Smooth muscle cell (in vitro differentiated cells): ENCODE results near the gene DEFB118. TPM values are rescaled to one million over a fixed set of nuclear protein-coding genes. Genes with fewer than 3 reads are reported as not detected.

Experiments
- DNase-seq: peaks from one replicate; lab custom pipeline; 2025; ENCODE audit not compliant: unreplicated experiment; lab: John Stamatoyannopoulos, UW
- H2AFZ ChIP-seq: fragments of 200-600 bp; sonication (generic); 2 replicates; pipeline ENCODE4 v1.6.0; 2016; ENCODE audit warnings: antibody characterized with exemption, low read depth, mild to moderate bottlenecking
- H3F3A ChIP-seq: fragments of 200-600 bp; sonication (generic); 2 replicates; pipeline ENCODE4 v1.6.0; 2017; ENCODE audit warnings: antibody characterized with exemption, low read depth
- H3K27ac ChIP-seq: fragments of 200-600 bp; sonication (generic); 2 replicates; pipeline ENCODE4 v1.5.1; 2016; ENCODE audit warnings: low read depth, mild to moderate bottlenecking
- H3K27me3 ChIP-seq: fragments of 200-600 bp; sonication (generic); 2 replicates; pipeline ENCODE4 v1.6.1; 2016; ENCODE audit warnings: low read depth, mild to moderate bottlenecking
- H3K36me3 ChIP-seq: fragments of 200-600 bp; sonication (generic); 2 replicates; pipeline ENCODE4 v1.5.1; 2016; ENCODE audit warnings: low read depth
- H3K4me1 ChIP-seq: fragments of 200-600 bp; sonication (generic); 2 replicates; pipeline ENCODE4 v1.5.1; 2016; ENCODE audit warnings: low read depth
- H3K4me2 ChIP-seq: fragments of 200-600 bp; sonication (generic); 2 replicates; pipeline ENCODE4 v1.6.0; 2016; ENCODE audit warnings: mild to moderate bottlenecking
- H3K4me3 ChIP-seq: fragments of 200-600 bp; sonication (generic); 2 replicates; pipeline ENCODE4 v1.5.1; 2016; ENCODE audit warnings: mild to moderate bottlenecking
- H3K79me2 ChIP-seq: fragments of 200-600 bp; sonication (generic); 2 replicates; pipeline ENCODE4 v1.6.0; 2016; ENCODE audit warnings: low read depth, mild to moderate bottlenecking
- H3K9ac ChIP-seq: fragments of 200-600 bp; sonication (generic); 2 replicates; pipeline ENCODE4 v1.6.0; 2016; ENCODE audit warnings: low read depth
- H3K9me3 ChIP-seq: fragments of 200-600 bp; sonication (generic); replicated peaks from 2 replicates; pipeline ENCODE4 v1.5.1; 2016; ENCODE audit warnings: low read depth
- H4K20me1 ChIP-seq: fragments of 200-600 bp; sonication (generic); 2 replicates; pipeline ENCODE4 v1.6.0; 2016; ENCODE audit warnings: low read depth
- CTCF ChIP-seq: fragments of 200-600 bp; sonication (generic); IDR thresholded peaks from 2 replicates; pipeline ENCODE4 v1.5.1; 2017; ENCODE audit warnings: borderline replicate concordance, mild to moderate bottlenecking, antibody characterized with exemption; ENCODE audit not compliant: insufficient read depth, poor library complexity, severe bottlenecking
- WGBS: methylation state at CpG from one replicate; pipeline ENCODE4 v1.1.7; 2016; ENCODE audit warnings: low lambda C conversion rate; 5-methylcytosine and 5-hydroxymethylcytosine counted together
- polyA plus RNA-seq: library from polyadenylated mRNA; unstranded; fragments of >200 nt; fragmentation: Nextera tagmentation; extraction: Ambion mirVana; gene quantifications from 2 replicates; pipeline ENCODE4 v1.2.1, GENCODE V29; 2016
- total RNA-seq: library from RNA; depleted of rRNA; stranded (reverse); fragments of >200 nt; gene quantifications from 2 replicates; pipeline ENCODE4 v1.2.3, GENCODE V29; 2014

The DEFB118 gene, protein sequence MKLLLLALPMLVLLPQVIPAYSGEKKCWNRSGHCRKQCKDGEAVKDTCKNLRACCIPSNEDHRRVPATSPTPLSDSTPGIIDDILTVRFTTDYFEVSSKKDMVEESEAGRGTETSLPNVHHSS
- total RNA-seq = not detected in 2 replicates
- not detected in 2 replicates for polyA plus RNA-seq

DNA sequence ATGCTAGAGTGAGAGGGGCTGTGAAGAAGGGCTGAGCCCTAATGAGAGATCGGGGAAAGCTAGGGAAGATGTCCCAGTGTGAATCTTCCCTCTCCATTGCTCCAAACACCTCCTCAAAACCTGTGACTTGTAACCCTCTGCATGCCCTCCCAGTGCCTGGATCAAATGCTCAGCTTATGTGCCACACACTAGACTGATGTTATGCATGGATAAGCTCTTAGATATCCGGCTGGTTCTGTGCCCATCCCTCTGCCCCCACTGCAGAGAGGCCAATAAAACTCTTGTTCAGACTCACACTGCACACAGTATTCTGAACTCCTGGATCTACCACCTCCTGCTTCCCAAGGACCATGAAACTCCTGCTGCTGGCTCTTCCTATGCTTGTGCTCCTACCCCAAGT lies at the start of gene DEFB118:
TSS of gene DEFB118 (plus strand) at position 301 of the 400 bp plus-strand sequence. CDS start at position 351, 50 bp downstream.
- H3K9ac ChIP-seq = no peak within 1 kb of the TSS
- TF ChIP-seq CTCF = no peak
- H3K9me3 ChIP-seq = peaks cover 13% of the 10 kb centered on the region
- no peak within 1 kb of the TSS for H3K4me3 ChIP-seq
- H3K4me2 ChIP-seq = no peak within 1 kb of the TSS
- WGBS = 67% methylated on average over 2 of the region's 2 CpGs
- no peaks in the 10 kb centered on the region for H4K20me1 ChIP-seq
- no peak within 1 kb of the TSS for H2AFZ ChIP-seq
- H3K27me3 ChIP-seq = no peaks in the 10 kb centered on the region
- no peak for DNase-seq
- no peaks in the 10 kb centered on the region for H3K36me3 ChIP-seq
- H3K4me1 ChIP-seq = no peaks in the 10 kb centered on the region
- H3K27ac ChIP-seq = no peak within 1 kb of the TSS
- no peaks in the 10 kb centered on the region for H3K79me2 ChIP-seq
- no peaks in the 10 kb centered on the region for H3F3A ChIP-seq

DNA sequence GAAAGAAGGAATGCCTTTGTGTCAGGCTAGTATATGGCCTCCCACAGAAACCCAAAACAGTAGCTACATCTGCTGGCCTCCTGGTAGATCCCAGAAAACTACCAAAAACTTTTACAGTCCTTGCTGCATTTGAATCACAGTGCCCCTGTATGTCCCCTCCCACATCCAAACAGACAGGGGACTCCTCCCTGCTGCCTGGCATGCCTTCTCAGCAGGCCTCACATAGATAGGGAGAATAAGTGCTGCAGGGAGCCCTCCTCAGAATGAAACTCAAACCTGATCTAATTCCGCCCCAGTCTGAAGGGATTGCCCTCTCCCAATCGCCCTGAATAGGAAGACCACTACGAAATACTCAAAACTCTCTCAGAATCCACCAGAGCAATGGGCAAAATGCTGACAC lies 45.9 kb upstream of the DEFB118 start:
- H3K27ac ChIP-seq = no peak overlapping the region
- WGBS = 57% methylated on average over 3 of the region's 3 CpGs
- no peak overlapping the region for H3K9ac ChIP-seq
- no peak overlapping the region for H3K4me3 ChIP-seq
- peaks cover 27% of the 10 kb centered on the region for H3K9me3 ChIP-seq
- H3K4me2 ChIP-seq = no peak overlapping the region
- H4K20me1 ChIP-seq = no peaks in the 10 kb centered on the region
- no peak overlapping the region for H2AFZ ChIP-seq
- no peak for TF ChIP-seq CTCF
- no peaks in the 10 kb centered on the region for H3K27me3 ChIP-seq
- no peaks in the 10 kb centered on the region for H3F3A ChIP-seq
- no peaks in the 10 kb centered on the region for H3K36me3 ChIP-seq
- no peaks in the 10 kb centered on the region for H3K79me2 ChIP-seq
- DNase-seq = no peak
- no peaks in the 10 kb centered on the region for H3K4me1 ChIP-seq

DNA sequence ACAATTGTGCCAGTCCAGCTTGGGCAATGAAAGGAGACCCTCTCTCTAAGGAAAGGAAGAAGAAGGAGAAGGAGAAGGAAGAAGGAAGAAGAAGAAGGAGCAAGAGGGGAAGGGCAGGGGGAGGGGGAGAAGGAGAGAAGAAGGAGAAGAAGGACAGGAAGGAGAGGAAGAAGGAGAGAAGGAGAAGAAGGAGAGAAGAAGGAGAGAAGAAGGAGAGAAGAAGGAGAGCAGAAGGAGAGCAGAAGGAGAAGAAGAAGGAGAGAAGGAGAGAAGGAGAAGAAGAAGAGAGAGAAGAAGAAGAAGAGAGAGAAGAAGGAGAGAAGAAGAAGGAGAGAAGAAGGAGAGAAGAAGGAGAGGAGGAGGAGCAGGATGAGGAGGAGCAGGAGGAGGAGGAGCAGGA lies 37.5 kb upstream of the DEFB118 start:
- Histone ChIP-seq H3K27me3 (no peaks in the 10 kb centered on the region), H3K9ac (no peak overlapping the region), H3K4me1 (no peaks in the 10 kb centered on the region), H3K79me2 (no peaks in the 10 kb centered on the region), H3K4me2 (no peak overlapping the region), H2AFZ (no peak overlapping the region), H3K27ac (no peak overlapping the region), H3F3A (no peaks in the 10 kb centered on the region), H3K36me3 (no peaks in the 10 kb centered on the region), H4K20me1 (no peaks in the 10 kb centered on the region), H3K4me3 (no peak overlapping the region), H3K9me3 (peaks cover 12% of the 10 kb centered on the region)
- no peak for TF ChIP-seq CTCF
- no peak for DNase-seq

DNA sequence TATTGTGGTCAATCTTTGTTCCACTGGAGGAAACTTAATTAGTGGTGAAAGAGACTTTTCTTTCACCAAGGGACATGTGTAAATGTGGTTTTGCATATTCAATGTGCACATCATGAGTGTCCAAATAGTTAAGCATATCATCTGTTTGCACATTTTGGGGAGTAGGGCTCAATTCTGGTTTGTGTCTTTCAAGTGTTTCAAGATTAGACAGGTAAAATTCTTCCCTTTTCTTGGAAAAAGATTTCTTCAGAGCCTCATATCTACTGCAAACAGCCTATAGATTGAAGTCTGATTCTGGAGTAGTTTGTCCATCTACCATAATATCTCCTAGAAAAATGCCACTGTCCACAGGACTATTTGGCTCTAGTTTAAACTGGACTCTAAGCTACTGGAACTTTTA lies 26.9 kb upstream of the DEFB118 start:
- H3K9ac ChIP-seq = no peak overlapping the region
- H3K4me2 ChIP-seq = no peak overlapping the region
- H3K4me3 ChIP-seq = no peak overlapping the region
- H3K9me3 ChIP-seq = peaks cover 27% of the 10 kb centered on the region
- no peak overlapping the region for H3K27ac ChIP-seq
- no peaks in the 10 kb centered on the region for H4K20me1 ChIP-seq
- no peak overlapping the region for H2AFZ ChIP-seq
- no peaks in the 10 kb centered on the region for H3F3A ChIP-seq
- no peaks in the 10 kb centered on the region for H3K4me1 ChIP-seq
- no peaks in the 10 kb centered on the region for H3K79me2 ChIP-seq
- H3K27me3 ChIP-seq = no peaks in the 10 kb centered on the region
- no peaks in the 10 kb centered on the region for H3K36me3 ChIP-seq
- TF ChIP-seq CTCF = no peak
- no peak for DNase-seq
